CD14-positive monocyte (primary cell): ENCODE results near the gene MYL3. TPM values are rescaled to one million over a fixed set of nuclear protein-coding genes. Genes with fewer than 3 reads are reported as not detected.

Experiments
- DNase-seq, 3 donors: peaks; one replicate each; pipeline ENCODE4 v3.0.0-alpha.2; 2011 to 2022
- H2AFZ ChIP-seq: 2 replicates; pipeline ENCODE4 v1.6.0; 2012; ENCODE audit warnings: mild to moderate bottlenecking, low read depth, low read length, inconsistent platforms; ENCODE audit not compliant: insufficient read depth, poor library complexity, severe bottlenecking
- H3K27ac ChIP-seq, 2 donors: 1 replicate in 1 of 2; 2 replicates in 1 of 2; pipeline ENCODE4 v1.5.1; 2012 to 2013; ENCODE audit warnings: low read length in 2 of 2, control low read depth in 1 of 2, inconsistent platforms in 1 of 2, low read depth in 1 of 2, mild to moderate bottlenecking in 1 of 2
- H3K27me3 ChIP-seq, 2 donors: one replicate each; pipeline versions ENCODE4 v1.6.0 to v1.6.1; 2011 to 2013; ENCODE audit warnings: low read length in 2 of 2; ENCODE audit not compliant: control insufficient read depth in 2 of 2, insufficient read depth in 2 of 2
- H3K36me3 ChIP-seq, 2 donors: replicated peaks in 1 of 2; 1 replicate in 1 of 2; 2 replicates in 1 of 2; pipeline versions ENCODE4 v1.5.1 to v1.6.1; 2012 to 2013; ENCODE audit warnings: low read length in 2 of 2, control low read depth in 1 of 2, inconsistent platforms in 1 of 2, mild to moderate bottlenecking in 1 of 2; ENCODE audit not compliant: insufficient read depth in 2 of 2, control insufficient read depth in 1 of 2
- H3K4me1 ChIP-seq, 2 donors: 1 replicate in 1 of 2; 2 replicates in 1 of 2; pipeline versions ENCODE4 v1.5.1 to v1.6.1; 2012 to 2013; ENCODE audit warnings: low read length in 2 of 2, control low read depth in 1 of 2, inconsistent platforms in 1 of 2, mild to moderate bottlenecking in 1 of 2, moderate library complexity in 1 of 2; ENCODE audit not compliant: insufficient read depth in 2 of 2, control insufficient read depth in 1 of 2
- H3K4me2 ChIP-seq: replicated peaks from 2 replicates; pipeline ENCODE3; 2012; ENCODE audit warnings: low read length, moderate library complexity, mild to moderate bottlenecking; ENCODE audit not compliant: poor library complexity, severe bottlenecking; ENCODE audit errors: extremely low read depth
- H3K4me3 ChIP-seq, 3 experiments: fragments of 200-600 bp in 1 of 3; sonication (generic) in 1 of 3; replicated peaks in 1 of 3; 1 replicate in 2 of 3; 2 replicates in 1 of 3; pipeline ENCODE4 v1.5.1; 2011 to 2013; ENCODE audit warnings: low read length in 3 of 3, mild to moderate bottlenecking in 3 of 3, control low read depth in 2 of 3, low read depth in 2 of 3, inconsistent platforms in 1 of 3, moderate library complexity in 1 of 3
- H3K79me2 ChIP-seq: 2 replicates; pipeline ENCODE4 v1.6.0; 2012; ENCODE audit warnings: mild to moderate bottlenecking, control low read depth, inconsistent platforms, low read length, moderate library complexity; ENCODE audit not compliant: insufficient read depth
- H3K9ac ChIP-seq: 2 replicates; pipeline ENCODE4 v1.6.0; 2017; ENCODE audit warnings: low read length, mild to moderate bottlenecking; ENCODE audit not compliant: insufficient read depth, poor library complexity, severe bottlenecking
- H3K9me3 ChIP-seq, 2 donors: replicated peaks in 1 of 2; 1 replicate in 1 of 2; 2 replicates in 1 of 2; pipeline versions ENCODE4 v1.5.1 to v1.6.1; 2012 to 2013; ENCODE audit warnings: low read length in 2 of 2, control low read depth in 1 of 2; ENCODE audit not compliant: control insufficient read depth in 1 of 2, insufficient read depth in 1 of 2
- H4K20me1 ChIP-seq: 2 replicates; pipeline ENCODE4 v1.6.0; 2012; ENCODE audit warnings: mild to moderate bottlenecking, low read length, control low read depth, moderate library complexity; ENCODE audit not compliant: insufficient read depth
- H3K27ac Mint-ChIP-seq, 7 donors: one replicate each; pipeline ENCODE4 v1.8.0; 2020; ENCODE audit warnings: mild to moderate bottlenecking in 7 of 7, mixed read lengths in 7 of 7, moderate library complexity in 6 of 7, inconsistent platforms in 2 of 7
- H3K27me3 Mint-ChIP-seq, 3 donors: one replicate each; pipeline ENCODE4 v1.8.0; 2021 to 2022; ENCODE audit warnings: low read depth in 3 of 3, mild to moderate bottlenecking in 3 of 3, mixed read lengths in 3 of 3, moderate library complexity in 3 of 3, inconsistent platforms in 1 of 3
- H3K36me3 Mint-ChIP-seq, 2 donors: one replicate each; pipeline ENCODE4 v1.8.0; 2020; ENCODE audit warnings: mixed read lengths in 2 of 2, inconsistent platforms in 1 of 2, mild to moderate bottlenecking in 1 of 2
- H3K4me1 Mint-ChIP-seq: one replicate; pipeline ENCODE4 v1.8.0; 2020; ENCODE audit warnings: mild to moderate bottlenecking, mixed read lengths
- H3K4me3 Mint-ChIP-seq, 2 donors: one replicate each; pipeline ENCODE4 v1.8.0; 2020; ENCODE audit warnings: mild to moderate bottlenecking in 2 of 2, mixed read lengths in 2 of 2, moderate library complexity in 1 of 2
- H3K9me3 Mint-ChIP-seq, 7 donors: one replicate each; pipeline ENCODE4 v1.8.0; 2020 to 2022; ENCODE audit warnings: mixed read lengths in 7 of 7, mild to moderate bottlenecking in 6 of 7, moderate library complexity in 6 of 7, inconsistent platforms in 2 of 7
- WGBS: methylation state at CpG from one replicate; pipeline ENCODE4 v1.1.5; 2013; ENCODE audit warnings: missing lambda C conversion rate; ENCODE audit not compliant: insufficient coverage; 5-methylcytosine and 5-hydroxymethylcytosine counted together
- intact Hi-C, 2 donors: fragments of 100-400 bp; cut with micrococcal nuclease; formaldehyde crosslinking; loops; one replicate each; pipeline versions ENCODE4 v1.15.0 to v1.15.1; 2023
- polyA plus RNA-seq, 3 donors: library from polyadenylated mRNA; depleted of rRNA in 1 of 3; unstranded in 2 of 3; stranded (reverse) in 1 of 3; fragments of 300-500 nt in 2 of 3; fragments of >200 nt in 1 of 3; fragmentation: Illumina TruSeq in 2 of 3; gene quantifications; 1 replicate in 2 of 3; 2 replicates in 1 of 3; pipeline ENCODE4 v1.2.3, GENCODE V29; 2012 to 2021
- TF ChIP-seq, protein P1 (sequence below): fragments of 200-600 bp; IDR thresholded peaks from one replicate; pipeline ENCODE4 v1.8.0; 2022; ENCODE audit warnings: antibody characterized with exemption, mild to moderate bottlenecking

Gene MYL3
- polyA plus RNA-seq, 3 donors, result not detected

GRCh38 chr3:46905213-46905560, 41.9 kb upstream of the MYL3 start:
- Histone ChIP-seq H3K27ac (no peak overlapping the region), H3K79me2 (no peaks in the 10 kb centered on the region), H3K27me3 (peaks cover 0 to 3% of the 10 kb centered on the region in 2 donors), H3K9me3 (no peaks in the 10 kb centered on the region), H3K4me3 (no peak overlapping the region), H2AFZ (no peak overlapping the region), H3K4me2 (no peak overlapping the region), H3K36me3 (no peaks in the 10 kb centered on the region), H3K9ac (no peak overlapping the region), H3K4me1 (peaks cover 14 to 30% of the 10 kb centered on the region in 2 donors), H4K20me1 (no peaks in the 10 kb centered on the region)
- DNase-seq, result no peak
- H3K4me3 Mint-ChIP-seq, result no peak overlapping the region
- 100% methylated on average over 1 of the region's 3 CpGs for WGBS
- H3K9me3 Mint-ChIP-seq, result peaks cover 0 to under 1% (median 0%) of the 10 kb centered on the region in 7 donors
- TF ChIP-seq, protein P1, sequence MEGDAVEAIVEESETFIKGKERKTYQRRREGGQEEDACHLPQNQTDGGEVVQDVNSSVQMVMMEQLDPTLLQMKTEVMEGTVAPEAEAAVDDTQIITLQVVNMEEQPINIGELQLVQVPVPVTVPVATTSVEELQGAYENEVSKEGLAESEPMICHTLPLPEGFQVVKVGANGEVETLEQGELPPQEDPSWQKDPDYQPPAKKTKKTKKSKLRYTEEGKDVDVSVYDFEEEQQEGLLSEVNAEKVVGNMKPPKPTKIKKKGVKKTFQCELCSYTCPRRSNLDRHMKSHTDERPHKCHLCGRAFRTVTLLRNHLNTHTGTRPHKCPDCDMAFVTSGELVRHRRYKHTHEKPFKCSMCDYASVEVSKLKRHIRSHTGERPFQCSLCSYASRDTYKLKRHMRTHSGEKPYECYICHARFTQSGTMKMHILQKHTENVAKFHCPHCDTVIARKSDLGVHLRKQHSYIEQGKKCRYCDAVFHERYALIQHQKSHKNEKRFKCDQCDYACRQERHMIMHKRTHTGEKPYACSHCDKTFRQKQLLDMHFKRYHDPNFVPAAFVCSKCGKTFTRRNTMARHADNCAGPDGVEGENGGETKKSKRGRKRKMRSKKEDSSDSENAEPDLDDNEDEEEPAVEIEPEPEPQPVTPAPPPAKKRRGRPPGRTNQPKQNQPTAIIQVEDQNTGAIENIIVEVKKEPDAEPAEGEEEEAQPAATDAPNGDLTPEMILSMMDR, result no peak
- intact Hi-C loops, result loop anchor here in 1 of 2 donors (5.0 kb wide), 2 partner anchors 38 to 198 kb away; no protein-coding TSS in a partner anchor
- H3K27ac Mint-ChIP-seq, result no peak overlapping the region
- peaks cover 2 to 5% (median 3%) of the 10 kb centered on the region in 3 donors for H3K27me3 Mint-ChIP-seq
- H3K4me1 Mint-ChIP-seq, result peaks cover 22% of the 10 kb centered on the region
- no peaks in the 10 kb centered on the region for H3K36me3 Mint-ChIP-seq

GRCh38 chr3:46904303-46905212, 41.3 kb upstream of the MYL3 start:
- H3K79me2 ChIP-seq, result no peaks in the 10 kb centered on the region
- no peak overlapping the region for H3K27ac ChIP-seq
- peaks cover 0 to 5% of the 10 kb centered on the region in 2 donors for H3K27me3 ChIP-seq
- no peaks in the 10 kb centered on the region for H3K9me3 ChIP-seq
- DNase-seq, result no peak
- Mint-ChIP-seq H3K36me3 (no peaks in the 10 kb centered on the region), H3K4me1 (peaks cover 19% of the 10 kb centered on the region), H3K27ac (peak overlapping the region in 2 of 7 donors; percentile 15 to 41), H3K27me3 (peaks cover 3 to 6% (median 5%) of the 10 kb centered on the region in 3 donors), H3K9me3 (no peaks in the 10 kb centered on the region), H3K4me3 (no peak overlapping the region)
- 91% methylated on average over 6 of the region's 18 CpGs for WGBS
- no peak overlapping the region for H2AFZ ChIP-seq
- intact Hi-C loops, result loop anchor here in 1 of 2 donors (5.0 kb wide), 2 partner anchors 37 to 197 kb away; no protein-coding TSS in a partner anchor
- H3K4me1 ChIP-seq, result peaks cover 9 to 24% of the 10 kb centered on the region in 2 donors
- H3K4me2 ChIP-seq, result no peak overlapping the region
- no peaks in the 10 kb centered on the region for H4K20me1 ChIP-seq
- no peaks in the 10 kb centered on the region for H3K36me3 ChIP-seq
- H3K9ac ChIP-seq, result no peak overlapping the region
- TF ChIP-seq, protein P1, result no peak
- H3K4me3 ChIP-seq, result no peak overlapping the region
